HG02588 (cell line): Measurements from ENCODE around the gene COL4A2.

Experiments used
- ATAC-seq: cut with Tn5 transposase; IDR thresholded peaks from one replicate; pipeline ENCODE4 v1.9.1; 2021; ENCODE audit warnings: mild to moderate bottlenecking, moderate library complexity; ENCODE audit not compliant: unreplicated experiment

Gene COL4A2

GRCh38 chr13:110468986-110469495 lies 162.0 kb downstream of the COL4A2 start:
- ATAC-seq, result no peak

DNA sequence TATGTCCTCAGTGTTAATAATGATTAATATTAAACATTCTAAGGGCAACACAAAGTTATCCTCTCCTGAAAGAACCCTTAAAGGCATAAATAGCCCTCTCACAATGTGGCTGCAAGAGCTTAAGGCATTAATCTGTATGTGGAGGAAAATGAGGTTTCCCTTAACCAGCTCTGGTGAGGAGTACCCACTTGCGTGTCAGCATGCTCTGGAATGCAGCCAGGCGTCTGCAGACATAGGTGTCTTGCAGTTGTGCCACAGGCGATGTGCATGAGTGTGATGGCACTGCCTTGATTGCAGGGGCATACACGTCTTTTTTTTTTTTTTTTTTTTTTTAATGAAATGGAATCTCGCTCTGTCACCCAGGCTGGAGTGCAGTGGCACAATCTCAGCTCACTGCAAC lies 162.5 kb downstream of the COL4A2 start:
- no peak for ATAC-seq

GRCh38 chr13:110470272-110471009 lies 163.4 kb downstream of the COL4A2 start:
- ATAC-seq, result no peak

DNA sequence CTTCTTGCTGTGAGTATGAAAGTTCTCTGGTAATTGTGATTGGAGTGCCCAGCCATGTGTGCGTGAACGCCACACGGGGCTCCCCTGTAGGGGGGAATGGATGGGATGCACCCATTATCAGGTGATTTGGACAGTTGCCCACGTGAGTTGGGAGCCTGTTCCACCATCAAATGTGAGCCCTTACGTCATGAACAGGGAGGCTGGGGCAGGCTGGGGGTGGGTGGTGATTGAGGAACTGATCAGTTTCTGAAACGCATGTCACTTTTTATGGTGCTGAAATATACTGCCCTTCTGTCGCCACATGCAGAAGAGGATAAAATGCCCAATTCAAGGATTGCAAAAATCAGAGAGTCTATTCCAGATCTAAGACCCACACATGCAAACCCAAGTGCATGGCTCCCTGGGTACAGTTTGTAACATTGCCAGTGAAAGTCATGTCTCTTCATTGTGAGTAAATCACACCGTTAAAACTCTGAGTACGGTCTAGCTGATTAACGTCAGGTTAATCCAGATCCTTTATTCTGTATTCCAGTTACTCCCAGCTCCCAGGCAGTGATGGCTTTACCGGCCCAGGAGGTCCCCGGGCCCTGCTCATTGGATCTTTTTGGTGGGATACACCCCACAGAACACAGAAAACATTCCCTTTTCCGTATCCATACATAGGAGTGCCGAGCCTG lies 164.2 kb downstream of the COL4A2 start:
- ATAC-seq, result peak; percentile 34

DNA sequence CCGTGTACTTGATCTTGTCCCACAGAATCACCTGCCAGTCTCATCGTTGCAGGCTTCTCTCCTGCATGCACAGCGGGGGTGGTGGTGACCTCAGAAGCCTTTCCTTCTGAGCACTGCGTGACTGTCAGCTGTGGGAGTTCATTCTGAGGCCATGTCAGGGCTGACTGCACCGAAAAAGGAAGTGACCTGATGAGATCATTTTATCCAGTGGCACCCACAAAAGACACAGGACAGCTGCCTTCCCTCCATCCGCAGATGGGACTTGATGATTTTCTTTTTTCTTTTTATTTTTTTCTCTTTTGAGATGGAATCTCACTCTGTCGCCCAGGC lies 164.7 kb downstream of the COL4A2 start:
- ATAC-seq, result peak; percentile 98

DNA sequence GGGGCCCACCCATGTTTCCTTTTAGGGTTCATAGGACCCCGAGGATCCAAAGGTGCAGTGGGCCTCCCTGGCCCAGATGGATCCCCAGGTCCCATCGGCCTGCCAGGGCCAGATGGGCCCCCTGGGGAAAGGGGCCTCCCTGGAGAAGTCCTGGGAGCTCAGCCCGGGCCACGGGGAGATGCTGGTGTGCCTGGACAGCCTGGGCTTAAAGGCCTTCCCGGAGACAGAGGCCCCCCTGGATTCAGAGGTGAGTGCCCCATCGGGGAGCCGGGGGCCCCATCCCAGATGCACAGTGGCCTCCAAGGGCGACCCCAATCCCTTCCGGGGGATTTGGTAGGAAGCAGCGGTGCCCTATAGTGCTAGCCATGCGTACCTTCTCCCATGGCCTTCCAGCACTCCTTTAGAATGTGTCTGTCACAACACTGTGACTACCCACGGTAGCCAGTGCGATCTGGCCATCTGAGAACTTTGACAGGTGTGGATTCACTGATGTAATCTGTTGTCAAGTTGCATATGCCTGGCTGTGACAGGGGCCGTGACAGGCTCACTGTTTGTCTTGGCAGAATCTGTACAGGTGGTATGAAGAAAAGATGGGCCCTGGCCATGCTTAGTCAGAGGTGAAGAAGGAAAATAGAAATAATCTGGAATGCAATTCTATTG lies 165.9 kb downstream of the COL4A2 start:
- ATAC-seq, result no peak

- ATAC-seq, result no peak
Observed at GRCh38 chr13:110474713-110475112, 167.6 kb downstream of the COL4A2 start.

GRCh38 chr13:110475117-110475516 lies 168.0 kb downstream of the COL4A2 start:
- ATAC-seq, result no peak

- ATAC-seq, result no peak
Observed at GRCh38 chr13:110475550-110476219, 168.6 kb downstream of the COL4A2 start.

DNA sequence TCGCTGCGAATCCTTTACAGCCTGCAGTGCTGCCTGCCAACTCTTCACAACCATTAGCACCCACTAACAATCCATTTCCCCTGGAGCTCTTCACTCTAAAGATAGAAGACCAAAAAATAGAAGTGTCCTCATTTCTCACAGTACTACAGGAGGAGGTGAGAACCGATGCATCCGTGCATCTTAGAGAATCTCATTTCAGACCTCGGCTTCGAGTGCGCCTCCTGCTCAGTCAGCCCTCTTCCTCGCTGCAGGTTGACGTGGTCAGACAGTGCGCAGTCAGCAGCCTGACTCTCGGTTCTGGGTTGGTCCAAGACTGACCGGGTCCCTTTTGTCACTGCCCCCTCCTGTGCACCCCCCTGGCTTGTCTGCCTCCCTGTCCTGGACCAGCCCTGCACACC lies 169.1 kb downstream of the COL4A2 start:
- no peak for ATAC-seq

DNA sequence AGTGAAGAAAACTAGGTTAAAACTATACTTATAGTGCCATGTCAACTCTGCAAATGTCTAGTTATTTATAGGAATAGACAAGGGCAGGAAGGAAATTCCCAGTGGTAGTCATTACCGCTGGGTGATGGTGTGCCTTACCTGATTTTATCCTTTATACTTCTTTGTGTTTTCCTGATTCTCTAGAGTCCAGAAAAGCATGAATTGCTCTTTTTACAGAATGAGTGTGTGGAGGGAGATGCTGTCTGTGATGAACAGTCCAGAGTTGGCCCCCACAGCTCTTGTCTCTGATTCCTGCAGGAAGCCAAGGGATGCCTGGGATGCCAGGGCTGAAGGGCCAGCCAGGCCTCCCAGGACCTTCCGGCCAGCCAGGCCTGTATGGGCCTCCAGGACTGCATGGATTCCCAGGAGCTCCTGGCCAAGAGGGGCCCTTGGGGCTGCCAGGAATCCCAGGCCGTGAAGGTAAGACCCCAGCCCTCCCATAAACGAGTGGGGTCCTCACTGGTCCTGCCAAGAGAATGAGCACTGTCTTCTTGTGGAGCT lies 170.7 kb downstream of the COL4A2 start:
- no peak for ATAC-seq

DNA sequence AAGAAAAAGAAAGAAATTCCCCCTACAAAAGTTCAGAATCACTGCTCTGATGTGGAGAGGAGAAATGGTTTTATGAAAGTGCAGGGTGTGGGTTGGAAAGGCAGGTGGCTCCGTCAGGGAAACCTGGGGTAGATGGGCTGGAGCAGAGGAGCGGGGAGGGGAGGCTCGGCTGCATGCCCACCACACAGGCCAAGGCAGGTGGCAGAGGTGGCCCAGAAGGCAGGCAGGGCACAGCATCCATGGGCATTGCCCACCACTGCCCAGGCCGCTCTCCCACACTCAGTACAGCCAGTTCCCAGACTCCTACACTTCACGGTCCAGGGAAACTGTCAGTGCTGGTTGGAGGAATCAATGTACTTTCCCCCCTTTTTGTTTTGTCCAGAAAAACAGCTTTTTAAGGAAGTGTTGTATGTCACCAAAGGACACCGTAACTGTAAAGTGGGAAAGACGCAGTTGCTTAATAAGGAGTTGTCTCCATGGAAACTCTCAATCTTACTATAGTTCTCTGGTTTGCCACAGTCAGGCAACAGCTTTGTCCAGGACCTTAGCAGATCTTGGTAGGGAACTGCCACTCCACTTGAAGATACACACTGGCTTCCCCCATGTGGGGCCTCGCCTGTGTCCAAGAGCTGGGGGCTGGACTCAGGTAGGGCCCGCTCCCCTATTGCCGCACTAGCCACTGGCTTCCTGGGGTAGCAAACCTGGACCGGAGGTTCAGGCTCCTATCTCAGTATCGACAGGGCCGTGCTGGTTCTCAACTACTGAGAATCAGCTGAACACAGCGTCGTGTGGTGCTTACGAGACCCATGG lies 171.5 kb downstream of the COL4A2 start:
- no peak for ATAC-seq

GRCh38 chr13:110479215-110479545 lies 172.1 kb downstream of the COL4A2 start:
- no peak for ATAC-seq

DNA sequence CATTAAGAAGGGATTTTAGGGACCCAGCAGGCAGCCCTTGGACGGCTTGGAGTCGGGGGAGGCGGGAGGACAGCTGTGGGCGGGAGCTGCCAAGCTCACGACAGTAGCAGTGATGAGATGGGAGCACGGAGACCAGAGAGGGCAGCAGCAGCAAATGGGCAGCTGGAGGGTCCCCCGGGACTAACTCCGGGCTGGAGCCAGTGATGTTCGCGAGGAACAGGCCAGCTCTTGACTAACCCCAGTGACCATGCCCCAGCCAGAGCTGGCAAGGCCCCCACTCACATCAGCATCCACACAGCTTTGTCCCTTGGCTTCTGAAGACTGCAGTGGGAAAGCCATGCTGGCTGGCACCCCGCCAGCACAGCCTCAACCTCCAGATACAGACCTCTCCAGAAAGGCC lies 172.6 kb downstream of the COL4A2 start:
- ATAC-seq, result no peak

- no peak for ATAC-seq
Observed at GRCh38 chr13:110480161-110480560, 173.1 kb downstream of the COL4A2 start.

DNA sequence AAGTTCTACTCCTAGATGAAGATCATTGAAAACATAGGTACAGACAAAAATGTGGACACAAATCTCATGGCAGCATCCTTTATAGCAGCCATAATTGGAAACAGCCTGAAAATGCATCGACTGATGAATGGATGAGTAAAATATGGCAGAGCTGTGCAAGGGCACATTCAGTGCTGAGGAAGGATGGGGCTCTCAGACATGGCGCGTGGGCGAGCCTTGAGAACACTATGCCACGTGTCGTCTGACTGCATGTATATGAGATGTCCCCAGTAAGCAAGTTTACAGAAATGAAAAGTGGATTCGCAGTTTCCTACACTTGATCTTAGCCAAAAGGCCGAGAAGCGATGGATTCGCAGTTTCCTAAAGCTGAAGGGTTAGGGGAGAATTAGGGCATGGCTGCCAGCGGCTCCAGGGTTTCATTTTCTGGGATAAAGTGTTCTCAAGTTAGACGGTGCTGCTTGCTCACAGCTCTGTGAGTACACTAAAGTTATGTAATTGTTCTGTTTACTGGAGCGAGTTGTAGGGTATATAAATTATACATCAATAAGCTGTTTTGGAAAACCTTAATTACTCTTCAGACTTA lies 176.4 kb downstream of the COL4A2 start:
- ATAC-seq, result no peak

GRCh38 chr13:110484290-110485048 lies 177.4 kb downstream of the COL4A2 start:
- no peak for ATAC-seq

DNA sequence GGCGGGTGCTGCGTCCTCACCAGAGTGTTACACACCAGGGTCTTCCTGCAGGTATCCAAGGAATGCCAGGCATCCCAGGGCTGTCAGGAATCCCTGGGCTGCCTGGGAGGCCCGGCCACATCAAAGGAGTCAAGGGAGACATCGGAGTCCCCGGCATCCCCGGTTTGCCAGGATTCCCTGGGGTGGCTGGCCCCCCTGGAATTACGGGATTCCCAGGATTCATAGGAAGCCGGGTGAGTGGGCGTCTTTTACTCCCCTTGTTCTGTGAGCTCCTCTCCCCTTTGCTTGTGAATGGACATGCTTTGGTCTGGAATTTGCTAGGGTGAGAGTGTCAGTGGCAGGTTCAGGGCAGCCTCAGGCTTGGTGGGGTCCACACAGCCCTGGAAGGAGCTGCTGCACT lies 178.5 kb downstream of the COL4A2 start:
- no peak for ATAC-seq

DNA sequence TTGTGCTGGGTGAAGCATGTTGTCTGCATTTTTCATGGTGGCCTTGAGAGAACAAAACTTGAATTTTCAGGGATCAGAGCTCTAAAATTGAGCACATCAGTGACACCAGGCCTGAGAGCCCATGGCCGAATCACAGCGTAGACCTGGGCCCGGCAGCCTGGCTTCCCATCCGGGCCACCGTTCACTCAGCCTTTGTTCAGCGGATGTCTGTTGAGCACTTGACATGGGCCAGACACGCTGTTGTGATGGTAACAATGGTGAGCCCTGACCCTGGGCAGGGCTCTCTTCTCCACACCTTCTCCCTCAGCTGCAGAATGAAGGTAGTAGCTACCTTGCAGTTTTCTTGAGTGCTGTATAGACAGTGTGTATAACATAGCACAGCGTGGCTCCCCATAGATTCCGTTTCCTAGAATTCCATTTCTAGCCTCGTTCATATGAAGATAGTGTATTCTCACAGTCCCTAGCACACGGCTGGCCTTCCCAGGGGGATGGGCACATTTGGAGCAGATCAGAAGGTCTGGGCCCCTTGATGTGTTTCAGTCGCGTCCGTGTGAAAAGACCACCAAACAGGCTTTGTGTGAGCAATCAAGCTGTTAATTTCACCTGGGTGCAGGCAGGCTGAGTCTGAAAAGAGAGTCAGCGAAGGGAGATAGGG lies 179.1 kb downstream of the COL4A2 start:
- no peak for ATAC-seq
